Activated CD4-positive, alpha-beta T cell treated with anti-CD3 and anti-CD28 coated beads, Interleukin-2, amount 10 ng/mL, durations not matched to agents 24 days and 14 days (primary cell): ENCODE results near the gene FRG2B. TPM values are rescaled to one million over a fixed set of nuclear protein-coding genes. Genes with fewer than 3 reads are reported as not detected.
"Not testable (repeated sequence)": the region's sequence is repeated elsewhere in the genome, so short reads cannot be mapped to it uniquely, and the experiment has no call there.

Source experiments
- DNase-seq: peaks from one replicate; pipeline ENCODE4 v3.0.0; 2022
- H3K27ac Mint-ChIP-seq: one replicate; pipeline ENCODE4 v1.8.0; 2022; ENCODE audit warnings: mild to moderate bottlenecking, mixed read lengths
- H3K27me3 Mint-ChIP-seq: one replicate; pipeline ENCODE4 v1.8.0; 2022; ENCODE audit warnings: mixed read lengths
- H3K36me3 Mint-ChIP-seq: one replicate; pipeline ENCODE4 v1.8.0; 2022; ENCODE audit warnings: low read depth, mild to moderate bottlenecking, mixed read lengths
- H3K4me1 Mint-ChIP-seq: one replicate; pipeline ENCODE4 v1.8.0; 2021; ENCODE audit warnings: mixed read lengths
- H3K4me3 Mint-ChIP-seq: one replicate; pipeline ENCODE4 v1.8.0; 2022; ENCODE audit warnings: mild to moderate bottlenecking, moderate library complexity, mixed read lengths
- H3K9me3 Mint-ChIP-seq: one replicate; pipeline ENCODE4 v1.8.0; 2021; ENCODE audit warnings: mixed read lengths
- intact Hi-C: fragments of 100-400 bp; cut with micrococcal nuclease; formaldehyde crosslinking; loops from one replicate; pipeline ENCODE4 v1.15.1; 2023
- total RNA-seq: library from RNA; stranded (reverse); gene quantifications from 2 replicates; pipeline ENCODE4 v1.2.3, GENCODE V29; 2022

The FRG2B gene
- not detected in 2 replicates for total RNA-seq

GRCh38 chr10:133626695-133627094 lies at the start of gene FRG2B:
Gene FRG2B (minus strand): TSS chr10:133626795. CDS start chr10:133626742, 53 bp downstream.
- DNase-seq, H3K27ac Mint-ChIP-seq, H3K4me3 Mint-ChIP-seq, H3K36me3 Mint-ChIP-seq, intact Hi-C loops, H3K9me3 Mint-ChIP-seq, H3K4me1 Mint-ChIP-seq, H3K27me3 Mint-ChIP-seq: not testable (repeated sequence)

- H3K4me3 Mint-ChIP-seq, intact Hi-C loops, H3K4me1 Mint-ChIP-seq, H3K9me3 Mint-ChIP-seq, DNase-seq, H3K36me3 Mint-ChIP-seq, H3K27ac Mint-ChIP-seq: not testable (repeated sequence)
- H3K27me3 Mint-ChIP-seq = peaks cover 14% of the 10 kb centered on the region
Measured at GRCh38 chr10:133667446-133667845, 40.9 kb upstream of the FRG2B start.

- H3K27me3 Mint-ChIP-seq = peaks cover 21% of the 10 kb centered on the region
- DNase-seq, H3K36me3 Mint-ChIP-seq, H3K9me3 Mint-ChIP-seq, H3K27ac Mint-ChIP-seq, H3K4me1 Mint-ChIP-seq, intact Hi-C loops, H3K4me3 Mint-ChIP-seq: not testable (repeated sequence)
Measured at GRCh38 chr10:133663544-133664160, 37.1 kb upstream of the FRG2B start.

- DNase-seq, H3K27ac Mint-ChIP-seq, H3K36me3 Mint-ChIP-seq, H3K9me3 Mint-ChIP-seq, H3K4me3 Mint-ChIP-seq, H3K4me1 Mint-ChIP-seq, intact Hi-C loops: not testable (repeated sequence)
- peaks cover 21% of the 10 kb centered on the region for H3K27me3 Mint-ChIP-seq
Measured at GRCh38 chr10:133661122-133661521, 34.5 kb upstream of the FRG2B start.

DNA sequence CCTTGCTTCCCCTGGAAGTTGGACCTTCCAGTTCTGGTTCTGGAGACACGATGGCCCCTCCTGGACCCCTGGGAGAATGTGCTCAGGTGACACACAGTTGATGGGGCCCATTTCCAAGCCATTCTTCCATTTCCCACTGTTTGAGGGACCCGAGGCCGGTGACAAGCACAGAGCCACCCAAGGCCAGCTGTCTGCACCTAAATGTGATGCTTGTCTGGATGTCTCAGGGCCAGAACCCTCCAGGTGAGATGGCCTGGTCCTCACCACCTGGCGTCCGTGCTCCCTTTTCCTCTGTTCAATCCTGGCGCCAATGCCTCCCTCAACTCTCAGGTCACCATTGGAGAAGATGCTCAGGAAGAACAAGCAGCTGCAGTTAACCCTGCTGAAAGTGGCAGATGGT lies 33.9 kb upstream of the FRG2B start:
- intact Hi-C loops, H3K4me3 Mint-ChIP-seq, DNase-seq, H3K4me1 Mint-ChIP-seq, H3K27ac Mint-ChIP-seq, H3K36me3 Mint-ChIP-seq, H3K9me3 Mint-ChIP-seq: not testable (repeated sequence)
- peaks cover 21% of the 10 kb centered on the region for H3K27me3 Mint-ChIP-seq

GRCh38 chr10:133657276-133657675 lies 30.7 kb upstream of the FRG2B start:
- H3K4me3 Mint-ChIP-seq, DNase-seq, intact Hi-C loops, H3K27me3 Mint-ChIP-seq, H3K36me3 Mint-ChIP-seq, H3K27ac Mint-ChIP-seq, H3K4me1 Mint-ChIP-seq, H3K9me3 Mint-ChIP-seq: not testable (repeated sequence)

DNA sequence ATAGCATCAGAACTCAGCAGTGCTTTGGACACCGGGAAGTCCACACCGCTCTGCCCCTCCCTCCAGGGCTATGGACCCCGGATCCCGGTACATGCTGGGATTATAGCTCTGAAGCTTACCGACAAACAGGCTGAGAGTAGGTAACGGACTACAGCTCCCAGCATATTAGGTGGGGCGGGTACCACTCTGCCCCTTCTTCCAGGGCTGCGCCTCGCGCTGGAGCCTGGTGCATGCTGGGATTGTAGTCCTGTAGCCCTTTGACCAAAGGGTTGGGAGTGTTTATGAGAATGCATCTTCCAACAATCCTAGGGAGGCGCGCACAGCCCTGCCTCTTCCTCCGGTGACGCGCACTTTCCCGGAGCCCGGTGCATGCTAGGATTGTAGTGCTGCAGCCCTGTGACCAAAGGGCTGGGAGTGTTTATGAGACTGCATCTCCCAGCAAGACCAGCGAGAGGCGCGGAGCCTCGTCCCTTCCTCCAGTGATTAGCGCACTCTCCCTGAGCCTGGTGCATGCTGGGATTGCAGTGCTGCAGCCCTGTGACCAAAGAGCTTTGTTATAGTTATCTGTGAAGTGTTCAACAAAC lies 22.4 kb upstream of the FRG2B start:
- H3K4me3 Mint-ChIP-seq, H3K27ac Mint-ChIP-seq, H3K4me1 Mint-ChIP-seq, H3K9me3 Mint-ChIP-seq, H3K27me3 Mint-ChIP-seq, intact Hi-C loops, H3K36me3 Mint-ChIP-seq: not testable (repeated sequence)
- DNase-seq = peak; percentile 79

- intact Hi-C loops, H3K4me3 Mint-ChIP-seq, H3K4me1 Mint-ChIP-seq, H3K27ac Mint-ChIP-seq, H3K27me3 Mint-ChIP-seq, H3K9me3 Mint-ChIP-seq, H3K36me3 Mint-ChIP-seq: not testable (repeated sequence)
- DNase-seq = peak; percentile 75
Measured at GRCh38 chr10:133647075-133647748, 20.6 kb upstream of the FRG2B start.

GRCh38 chr10:133637846-133638235 lies 11.2 kb upstream of the FRG2B start:
- H3K4me1 Mint-ChIP-seq, H3K27ac Mint-ChIP-seq, DNase-seq, H3K36me3 Mint-ChIP-seq, H3K9me3 Mint-ChIP-seq, intact Hi-C loops, H3K4me3 Mint-ChIP-seq: not testable (repeated sequence)
- H3K27me3 Mint-ChIP-seq = peaks cover 10% of the 10 kb centered on the region

DNA sequence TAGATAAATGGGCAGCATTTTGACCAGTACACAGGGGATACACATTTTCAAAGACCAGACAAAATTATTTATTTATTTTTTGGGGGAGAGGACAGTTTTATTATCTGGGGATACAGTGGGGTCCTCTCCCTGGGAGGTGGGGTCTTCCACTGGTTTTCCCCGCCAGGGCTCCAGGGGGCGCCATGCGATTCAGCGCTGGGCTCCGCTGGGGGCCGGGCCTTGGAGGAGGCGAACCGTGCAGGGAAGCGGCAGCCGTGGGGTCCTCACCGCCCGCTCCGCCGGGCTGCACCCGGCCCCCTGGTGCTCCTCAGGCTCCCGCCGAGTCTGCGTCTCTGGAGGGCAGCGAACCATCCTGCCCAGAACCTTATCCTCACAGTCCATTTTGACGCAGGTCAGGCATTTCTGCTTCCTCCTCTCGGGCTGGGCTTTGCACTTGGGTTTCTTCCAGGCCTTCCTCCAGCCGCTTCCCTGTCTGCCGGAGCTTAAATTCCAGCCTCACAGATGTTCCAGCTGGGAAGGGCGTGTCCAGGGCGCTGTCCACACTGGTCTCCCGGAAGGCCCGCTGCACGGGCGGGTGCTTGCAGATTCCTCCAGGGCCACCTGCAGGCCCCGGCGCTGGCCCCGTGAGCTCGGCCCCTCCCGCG lies 10.7 kb upstream of the FRG2B start:
- H3K27ac Mint-ChIP-seq, H3K9me3 Mint-ChIP-seq, DNase-seq, H3K4me1 Mint-ChIP-seq, H3K36me3 Mint-ChIP-seq, intact Hi-C loops, H3K4me3 Mint-ChIP-seq: not testable (repeated sequence)
- peaks cover 10% of the 10 kb centered on the region for H3K27me3 Mint-ChIP-seq

- DNase-seq, intact Hi-C loops, H3K4me3 Mint-ChIP-seq, H3K9me3 Mint-ChIP-seq, H3K4me1 Mint-ChIP-seq, H3K36me3 Mint-ChIP-seq, H3K27ac Mint-ChIP-seq: not testable (repeated sequence)
- peaks cover 10% of the 10 kb centered on the region for H3K27me3 Mint-ChIP-seq
Measured at GRCh38 chr10:133630723-133631249, 4.2 kb upstream of the FRG2B start.

DNA sequence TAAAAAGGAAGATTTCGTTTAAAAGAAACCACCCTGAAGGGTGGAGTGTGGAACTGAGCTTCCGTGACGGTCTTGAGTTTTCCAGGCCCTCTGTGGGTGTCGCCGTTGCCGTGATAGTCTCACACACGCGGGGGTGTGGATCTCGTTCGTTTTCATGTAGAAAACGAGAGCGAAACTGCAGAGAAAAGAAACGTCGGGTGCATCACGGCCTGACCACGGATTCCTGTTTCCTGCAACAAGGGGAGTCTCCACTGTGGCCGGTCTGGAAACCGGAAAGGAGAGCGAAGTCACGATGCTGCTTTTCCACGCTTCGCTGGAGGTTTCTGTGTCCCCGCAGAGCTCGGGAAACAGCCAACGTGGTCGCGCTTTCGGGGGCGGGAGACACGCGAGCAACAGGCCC lies 4.1 kb downstream of the FRG2B start:
- H3K36me3 Mint-ChIP-seq, H3K4me1 Mint-ChIP-seq, H3K27ac Mint-ChIP-seq, H3K4me3 Mint-ChIP-seq, H3K9me3 Mint-ChIP-seq, DNase-seq, intact Hi-C loops: not testable (repeated sequence)
- peaks cover 13% of the 10 kb centered on the region for H3K27me3 Mint-ChIP-seq

- H3K27me3 Mint-ChIP-seq = peaks cover 13% of the 10 kb centered on the region
- DNase-seq = no peak
- no peaks in the 10 kb centered on the region for H3K36me3 Mint-ChIP-seq
- H3K9me3 Mint-ChIP-seq = no peaks in the 10 kb centered on the region
- no peak overlapping the region for H3K27ac Mint-ChIP-seq
- no peak overlapping the region for H3K4me3 Mint-ChIP-seq
- intact Hi-C loops = no loop called here
- no peaks in the 10 kb centered on the region for H3K4me1 Mint-ChIP-seq
Measured at GRCh38 chr10:133618851-133619250, 7.7 kb downstream of the FRG2B start.

DNA sequence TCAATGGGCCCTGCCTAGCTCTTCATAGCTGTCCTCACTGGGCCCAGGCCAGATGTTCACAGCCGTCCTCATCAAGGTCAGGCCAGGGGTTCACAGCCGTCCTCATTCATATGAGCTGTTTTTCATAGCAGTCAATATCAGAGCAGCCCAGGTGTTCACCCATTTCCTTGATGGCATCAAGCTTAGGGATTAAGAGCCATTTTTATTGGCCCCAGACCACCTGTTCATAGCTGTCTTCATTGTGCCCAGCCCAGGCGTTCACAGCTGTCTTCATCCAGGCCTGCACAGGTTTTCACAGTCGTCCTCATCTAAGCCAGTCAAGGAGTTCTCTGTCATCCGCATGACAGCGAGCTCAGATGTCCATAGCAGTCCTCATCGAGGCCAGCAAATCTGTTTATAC lies 9.4 kb downstream of the FRG2B start:
- DNase-seq = no peak
- no peaks in the 10 kb centered on the region for H3K4me1 Mint-ChIP-seq
- no peak overlapping the region for H3K27ac Mint-ChIP-seq
- no peak overlapping the region for H3K4me3 Mint-ChIP-seq
- peaks cover 14% of the 10 kb centered on the region for H3K27me3 Mint-ChIP-seq
- H3K9me3 Mint-ChIP-seq = no peaks in the 10 kb centered on the region
- intact Hi-C loops = no loop called here
- no peaks in the 10 kb centered on the region for H3K36me3 Mint-ChIP-seq
